NCI-H1092 (cell line): ENCODE data around the gene MSRB1.

Experiments used
- DNase-seq: peaks from one replicate; lab custom pipeline; 2025; lab: John Stamatoyannopoulos, UW

MSRB1 gene

DNA sequence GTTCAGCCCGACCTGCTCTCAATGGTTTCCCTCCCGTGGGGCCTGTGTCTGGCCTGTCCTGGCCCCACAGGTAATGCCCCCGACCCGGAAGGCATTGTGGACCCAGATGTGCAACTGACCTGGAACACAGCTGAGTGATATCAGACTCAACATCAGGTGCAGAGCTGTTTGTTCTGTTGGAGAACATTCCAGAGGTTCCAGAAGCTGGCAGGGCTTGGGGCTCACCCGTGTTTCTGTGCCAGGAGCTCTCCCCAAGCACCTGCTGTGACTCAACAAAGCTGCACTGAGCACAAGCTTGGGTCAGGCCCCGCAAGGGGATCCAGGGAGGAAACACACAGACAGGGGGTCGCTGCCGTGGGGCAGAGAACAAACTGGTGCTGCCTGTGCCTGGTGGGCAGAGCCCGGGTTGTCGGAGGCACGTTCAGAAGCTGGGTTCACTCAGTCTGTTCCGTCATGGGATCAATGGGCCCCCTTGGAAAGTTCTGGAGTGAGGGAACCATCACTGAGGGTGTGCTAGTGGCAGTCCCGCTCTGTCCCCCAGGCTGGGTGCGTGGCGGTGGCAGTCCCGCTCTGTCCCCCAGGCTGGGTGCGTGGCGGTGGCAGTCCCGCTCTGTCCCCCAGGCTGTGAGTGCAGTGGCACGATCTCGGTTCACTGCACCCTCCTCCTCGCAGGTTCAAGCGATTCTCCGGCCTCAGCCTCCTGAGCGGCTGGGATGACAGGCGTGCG, 46.9 kb downstream of the MSRB1 start:
- no peak for DNase-seq

GRCh38 chr16:1895068-1895467, 47.9 kb downstream of the MSRB1 start:
- DNase-seq, result no peak

GRCh38 chr16:1890708-1891050, 52.3 kb downstream of the MSRB1 start:
- peak; percentile 43 for DNase-seq

DNA sequence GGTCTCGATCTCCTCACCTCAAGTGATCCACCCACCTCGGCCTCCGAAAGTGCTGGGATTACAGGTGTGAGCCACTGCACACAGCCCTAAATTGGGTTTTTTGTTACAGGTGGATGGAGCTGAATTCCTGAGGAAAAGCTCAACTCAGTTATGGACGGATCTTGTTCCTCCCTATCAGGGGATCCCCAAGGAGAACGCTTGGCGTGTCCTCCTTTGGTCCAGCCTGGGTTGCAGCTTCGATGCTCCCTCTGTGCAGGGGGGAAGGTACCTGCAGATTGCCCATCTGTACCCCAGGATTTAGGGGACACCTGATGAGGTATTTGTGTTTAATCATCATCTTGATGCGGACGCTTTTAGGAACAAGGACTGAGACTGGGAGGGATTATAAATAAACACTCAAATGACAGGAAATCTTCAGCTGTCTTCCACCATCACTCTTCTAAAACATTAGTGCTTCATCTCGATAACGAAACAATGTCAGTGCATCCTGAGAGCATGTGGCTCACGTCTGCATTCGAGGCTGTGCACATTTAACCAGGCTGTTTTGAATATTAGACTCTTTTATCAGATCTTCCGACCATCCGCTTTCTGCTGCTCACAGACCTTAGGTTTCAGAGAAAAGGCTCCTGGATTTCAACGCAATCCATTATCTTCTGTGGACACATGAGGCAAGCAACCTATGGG, 52.8 kb downstream of the MSRB1 start:
- no peak for DNase-seq
